Keratinocyte (primary cell): Measurements from ENCODE around the gene DCAF7.

ENCODE experiments used
- CTCF ChIP-seq, 3 experiments: IDR thresholded peaks in 1 of 3; conservative IDR thresholded peaks in 1 of 3; optimal IDR thresholded peaks in 1 of 3; 2 replicates in 2 of 3; 3 replicates in 1 of 3; pipeline versions ENCODE3 to v1.5.1; 2011; ENCODE audit warnings: low read length in 3 of 3, mild to moderate bottlenecking in 3 of 3, moderate library complexity in 2 of 3, control low read depth in 1 of 3, inconsistent platforms in 1 of 3; ENCODE audit not compliant: insufficient read depth in 2 of 3; ENCODE audit errors: extremely low read depth in 1 of 3
- EZH2 ChIP-seq: IDR thresholded peaks from one replicate; pipeline ENCODE4 v1.6.1; 2012; ENCODE audit warnings: inconsistent platforms, mild to moderate bottlenecking, low read length, moderate library complexity

DNA sequence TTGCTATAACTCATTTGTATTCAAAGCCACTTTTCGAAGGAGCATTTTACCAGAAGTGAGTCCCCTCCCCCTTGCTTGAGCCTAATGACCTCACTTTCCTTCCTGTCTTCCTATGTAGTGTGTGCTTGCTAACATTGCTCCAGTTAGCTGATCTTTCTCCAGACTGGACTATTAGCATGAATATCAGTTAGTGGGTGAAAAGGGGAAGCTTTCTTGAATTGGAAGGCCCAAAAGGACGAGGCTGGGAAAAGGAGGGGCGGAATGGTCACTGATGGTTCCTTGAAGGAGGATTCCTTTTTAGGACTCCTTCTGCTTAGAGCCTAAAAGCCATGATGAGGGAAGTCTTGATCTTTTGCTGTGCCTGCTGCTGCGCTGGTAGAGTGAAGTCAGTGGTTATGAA lies 83.9 kb downstream of the DCAF7 start:
- TF ChIP-seq CTCF (optimal IDR thresholded peaks at IDR 0.05 in 1 of 3, IDR thresholded peaks at IDR 0.05 in 1 of 3, conservative IDR thresholded peaks at IDR 0.05 in 1 of 3; ENCODE audit: extremely low read depth in 1 of 3, insufficient read depth in 2 of 3, low read length in 3 of 3) = no peak
- TF ChIP-seq EZH2 = no peak
